Gastrocnemius medialis (tissue), 4 donors: ENCODE results near the gene UBE2V1.

Source experiments
- CTCF ChIP-seq, 5 experiments: fragments of 450-650 bp in 3 of 5; fragments of 200-600 bp in 2 of 5; sonication (generic) in 2 of 5; IDR thresholded peaks in 4 of 5; conservative IDR thresholded peaks in 1 of 5; 1 replicate in 4 of 5; 2 replicates in 1 of 5; pipeline ENCODE4 v1.5.1; 2016 to 2019; ENCODE audit warnings: antibody characterized with exemption in 5 of 5, mild to moderate bottlenecking in 3 of 5, moderate library complexity in 3 of 5
- POLR2A ChIP-seq, 2 donors: fragments of 450-650 bp; IDR thresholded peaks; one replicate each; pipeline ENCODE4 v1.6.1; 2017; ENCODE audit warnings: antibody characterized with exemption in 2 of 2, mild to moderate bottlenecking in 2 of 2, moderate library complexity in 2 of 2

DNA sequence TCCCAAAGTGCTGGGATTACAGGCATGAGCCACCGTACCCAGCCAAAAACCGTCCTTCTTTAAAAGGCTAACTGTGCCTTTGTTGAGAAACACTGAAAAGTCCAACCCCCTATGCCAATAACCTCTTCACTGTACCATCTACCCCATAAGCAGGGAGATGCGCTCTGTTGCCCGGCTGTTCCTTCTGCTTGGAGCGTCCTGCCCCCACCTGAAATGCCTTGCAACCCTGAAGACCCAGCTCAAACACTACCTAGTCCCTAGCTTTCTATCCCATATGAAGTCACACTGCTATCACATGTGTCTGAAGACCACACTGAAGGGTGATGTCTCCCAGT is 27.8 kb downstream of the UBE2V1 start:
- TF ChIP-seq CTCF (IDR thresholded peaks at IDR 0.05 in 4 of 5, conservative IDR thresholded peaks at IDR 0.05 in 1 of 5) (no peak), POLR2A (IDR thresholded peaks at IDR 0.05) (no peak)
